H9 (cell line): ENCODE measurements around the gene MT2A. TPM values are rescaled to one million over a fixed set of nuclear protein-coding genes. Genes with fewer than 3 reads are reported as not detected.

Experiments
- DNase-seq: peaks from one replicate; pipeline ENCODE4 v3.0.0-alpha.2; 2017
- H2AFZ ChIP-seq: one replicate; pipeline ENCODE4 v1.6.1; 2013; ENCODE audit warnings: mild to moderate bottlenecking, low read length, control low read depth, moderate library complexity
- H2AK5ac ChIP-seq: 2 replicates; pipeline ENCODE4 v1.6.1; 2013; ENCODE audit warnings: low read length, control low read depth, mixed read lengths; ENCODE audit not compliant: insufficient read length
- H2BK120ac ChIP-seq: one replicate; pipeline ENCODE4 v1.6.1; 2013; ENCODE audit warnings: low read depth, mild to moderate bottlenecking, low read length, control low read depth, inconsistent platforms; ENCODE audit not compliant: poor library complexity, severe bottlenecking
- H2BK12ac ChIP-seq: 2 replicates; pipeline ENCODE4 v1.6.1; 2013; ENCODE audit warnings: low read length, control low read depth, mixed read lengths, low read depth; ENCODE audit not compliant: insufficient read length
- H2BK15ac ChIP-seq: 2 replicates; pipeline ENCODE4 v1.6.1; 2013; ENCODE audit warnings: low read depth, low read length, control low read depth
- H2BK20ac ChIP-seq: one replicate; pipeline ENCODE4 v1.6.1; 2013; ENCODE audit warnings: low read depth, mild to moderate bottlenecking, low read length, control low read depth, inconsistent platforms; ENCODE audit not compliant: poor library complexity, severe bottlenecking
- H2BK5ac ChIP-seq: 2 replicates; pipeline ENCODE4 v1.6.1; 2013; ENCODE audit warnings: low read length, control low read depth, mixed read lengths; ENCODE audit not compliant: insufficient read length
- H3K14ac ChIP-seq: 2 replicates; pipeline ENCODE4 v1.6.1; 2013; ENCODE audit warnings: low read length, control low read depth; ENCODE audit not compliant: insufficient read depth
- H3K18ac ChIP-seq: 2 replicates; pipeline ENCODE4 v1.6.1; 2013; ENCODE audit warnings: low read depth, mild to moderate bottlenecking, mixed read lengths, low read length, control low read depth; ENCODE audit not compliant: insufficient read length
- H3K23ac ChIP-seq: 2 replicates; pipeline ENCODE4 v1.6.1; 2013; ENCODE audit warnings: low read length, control low read depth, mixed read lengths, low read depth; ENCODE audit not compliant: insufficient read length
- H3K23me2 ChIP-seq: 2 replicates; pipeline ENCODE4 v1.6.1; 2013; ENCODE audit warnings: low read depth, mild to moderate bottlenecking, mixed read lengths, low read length, control low read depth; ENCODE audit not compliant: insufficient read length, poor library complexity, severe bottlenecking
- H3K27ac ChIP-seq: 2 replicates; pipeline ENCODE4 v1.5.1; 2013; ENCODE audit warnings: low read length, control low read depth, mixed read lengths, low read depth; ENCODE audit not compliant: insufficient read length
- H3K27me3 ChIP-seq: 2 replicates; pipeline ENCODE4 v1.6.1; 2013; ENCODE audit warnings: low read length, control low read depth, inconsistent platforms; ENCODE audit not compliant: insufficient read depth
- H3K4ac ChIP-seq: 2 replicates; pipeline ENCODE4 v1.6.1; 2013; ENCODE audit warnings: low read depth, mild to moderate bottlenecking, control low read depth, inconsistent platforms, low read length, moderate library complexity
- H3K4me1 ChIP-seq: 2 replicates; pipeline ENCODE4 v1.6.1; 2013; ENCODE audit warnings: low read length, control low read depth, inconsistent platforms; ENCODE audit not compliant: insufficient read depth
- H3K4me2 ChIP-seq: 2 replicates; pipeline ENCODE4 v1.6.1; 2013; ENCODE audit warnings: low read length, control low read depth, mixed read lengths; ENCODE audit not compliant: insufficient read length, insufficient read depth
- H3K56ac ChIP-seq: 2 replicates; pipeline ENCODE4 v1.6.1; 2013; ENCODE audit warnings: low read depth, mild to moderate bottlenecking, mixed read lengths, low read length, control low read depth; ENCODE audit not compliant: insufficient read length
- H3K79me1 ChIP-seq: 2 replicates; pipeline ENCODE4 v1.6.1; 2013; ENCODE audit warnings: low read depth, mild to moderate bottlenecking, moderate library complexity, low read length, control low read depth, inconsistent platforms; ENCODE audit not compliant: insufficient read depth, poor library complexity, severe bottlenecking
- H3K79me2 ChIP-seq: 2 replicates; pipeline ENCODE4 v1.6.1; 2013; ENCODE audit warnings: low read length, control low read depth, inconsistent platforms; ENCODE audit not compliant: insufficient read depth
- H3K9ac ChIP-seq: 2 replicates; pipeline ENCODE4 v1.6.1; 2013; ENCODE audit warnings: low read length, control low read depth, mixed read lengths; ENCODE audit not compliant: insufficient read length; ENCODE audit errors: extremely low read depth
- H3K9me3 ChIP-seq: one replicate; pipeline ENCODE4 v1.6.1; 2013; ENCODE audit warnings: low read depth, low read length, inconsistent platforms; ENCODE audit not compliant: control insufficient read depth
- H3T11ph ChIP-seq: one replicate; pipeline ENCODE4 v1.6.1; 2013; ENCODE audit warnings: mild to moderate bottlenecking, low read length, control low read depth, inconsistent platforms
- H4K20me1 ChIP-seq: one replicate; pipeline ENCODE4 v1.6.1; 2013; ENCODE audit not compliant: control insufficient read depth, insufficient read length, insufficient read depth
- H4K5ac ChIP-seq: 2 replicates; pipeline ENCODE4 v1.6.1; 2013; ENCODE audit warnings: low read depth, mild to moderate bottlenecking, mixed read lengths, low read length, control low read depth; ENCODE audit not compliant: insufficient read length
- H4K8ac ChIP-seq: replicated peaks from 2 replicates; pipeline ENCODE4 v1.6.1; 2013; ENCODE audit warnings: low read length, control low read depth, mixed read lengths, low read depth; ENCODE audit not compliant: insufficient read length
- H4K91ac ChIP-seq: 2 replicates; pipeline ENCODE4 v1.6.1; 2013; ENCODE audit warnings: low read depth, mild to moderate bottlenecking, moderate library complexity, mixed read lengths, low read length, control low read depth; ENCODE audit not compliant: insufficient read length
- H3K27ac Mint-ChIP-seq, 3 experiments: 2 replicates in 2 of 3; 3 replicates in 1 of 3; pipeline ENCODE4 v1.8.0; 2020 to 2021; ENCODE audit warnings: mixed read lengths in 3 of 3, mild to moderate bottlenecking in 1 of 3, moderate library complexity in 1 of 3
- H3K27me3 Mint-ChIP-seq: 2 replicates; pipeline ENCODE4 v1.8.0; 2021; ENCODE audit warnings: low read depth, mild to moderate bottlenecking, moderate library complexity, mixed read lengths
- H3K36me3 Mint-ChIP-seq, 3 experiments: 2 replicates in 2 of 3; 3 replicates in 1 of 3; pipeline ENCODE4 v1.8.0; 2020 to 2021; ENCODE audit warnings: low read depth in 3 of 3, mixed read lengths in 3 of 3; ENCODE audit not compliant: insufficient read depth in 1 of 3
- H3K4me1 Mint-ChIP-seq, 2 experiments: 2 replicates each; pipeline ENCODE4 v1.8.0; 2020; ENCODE audit warnings: mixed read lengths in 2 of 2
- H3K4me3 Mint-ChIP-seq, 2 experiments: 2 replicates in 1 of 2; 3 replicates in 1 of 2; pipeline ENCODE4 v1.8.0; 2020 to 2021; ENCODE audit warnings: mild to moderate bottlenecking in 2 of 2, mixed read lengths in 2 of 2, moderate library complexity in 1 of 2
- H3K9me3 Mint-ChIP-seq, 2 experiments: 2 replicates in 1 of 2; 3 replicates in 1 of 2; pipeline ENCODE4 v1.8.0; 2020; ENCODE audit warnings: mild to moderate bottlenecking in 2 of 2, mixed read lengths in 2 of 2, moderate library complexity in 1 of 2
- whole genome bisulfite sequencing: extraction: QIAGEN DNeasy Blood & Tissue Kit; methylation state at CpG from one replicate; pipeline ENCODE4 v1.1.7; 2013; ENCODE audit warnings: missing lambda C conversion rate, low lambda C conversion rate, mixed read lengths; ENCODE audit not compliant: insufficient read length; ENCODE audit errors: extremely low coverage; 5-methylcytosine and 5-hydroxymethylcytosine counted together
- total RNA-seq: library from RNA; stranded (reverse); gene quantifications from 2 replicates; pipeline ENCODE4 v1.2.1, GENCODE V29; 2021
- TF ChIP-seq, protein P1 (sequence below): fragments of 200-600 bp; sonication (generic); conservative IDR thresholded peaks from 3 replicates; pipeline ENCODE4 v1.8.0; 2021; ENCODE audit warnings: antibody characterized with exemption, mild to moderate bottlenecking

Gene MT2A
- total RNA-seq, 1 experiment from 2014 or later = 63.1 TPM

DNA sequence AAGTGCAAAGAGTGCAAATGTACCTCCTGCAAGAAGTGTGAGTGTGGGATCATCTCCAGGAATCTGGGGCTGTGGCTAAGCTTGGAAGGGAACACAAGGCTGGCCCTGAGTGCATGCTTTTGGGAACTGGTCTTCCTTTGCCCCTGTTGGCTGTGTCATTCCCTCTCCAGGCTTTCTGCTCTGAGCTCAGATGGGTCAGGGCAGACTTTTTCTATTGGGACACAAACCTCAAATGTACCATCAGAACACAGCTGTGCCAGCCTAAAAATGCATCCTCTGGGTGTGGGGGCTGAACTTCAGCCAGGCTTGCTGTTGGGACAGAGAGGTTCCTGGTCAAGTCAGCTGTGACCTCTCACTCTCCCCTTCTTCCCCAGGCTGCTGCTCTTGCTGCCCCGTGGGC lies 44.2 kb downstream of the MT2A start:
- no peak for DNase-seq
- H4K5ac ChIP-seq = no peak overlapping the region
- H3K27me3 ChIP-seq = peaks cover 3% of the 10 kb centered on the region; the same call in 1 of the 2 replicates
- H2BK5ac ChIP-seq = no peak overlapping the region
- no peak overlapping the region for H2BK20ac ChIP-seq
- H3K9me3 ChIP-seq = no peaks in the 10 kb centered on the region
- WGBS = no CpG with 5 or more reads among the region's 1 CpG
- H3T11ph ChIP-seq = no peak overlapping the region
- no peak overlapping the region for H3K27ac ChIP-seq
- H3K4me2 ChIP-seq = no peak overlapping the region
- H3K4ac ChIP-seq = no peak overlapping the region
- H2BK12ac ChIP-seq = no peak overlapping the region
- no peak overlapping the region for H2AK5ac ChIP-seq
- no peaks in the 10 kb centered on the region for H3K79me2 ChIP-seq
- H2BK15ac ChIP-seq = no peak overlapping the region
- no peak overlapping the region for H3K9ac ChIP-seq
- H3K4me1 ChIP-seq = no peaks in the 10 kb centered on the region
- H3K36me3 Mint-ChIP-seq = no peaks in the 10 kb centered on the region
- H3K14ac ChIP-seq = no peak overlapping the region
- no peak overlapping the region for H3K56ac ChIP-seq
- H3K27ac Mint-ChIP-seq = no peak overlapping the region
- no peaks in the 10 kb centered on the region for H3K9me3 Mint-ChIP-seq
- H3K4me1 Mint-ChIP-seq = peaks cover 6 to 12% of the 10 kb centered on the region in 2 experiments
- peaks cover 75% of the 10 kb centered on the region for H3K27me3 Mint-ChIP-seq
- H4K91ac ChIP-seq = no peak overlapping the region
- H4K20me1 ChIP-seq = no peaks in the 10 kb centered on the region
- H3K79me1 ChIP-seq = no peaks in the 10 kb centered on the region
- TF ChIP-seq, protein P1, sequence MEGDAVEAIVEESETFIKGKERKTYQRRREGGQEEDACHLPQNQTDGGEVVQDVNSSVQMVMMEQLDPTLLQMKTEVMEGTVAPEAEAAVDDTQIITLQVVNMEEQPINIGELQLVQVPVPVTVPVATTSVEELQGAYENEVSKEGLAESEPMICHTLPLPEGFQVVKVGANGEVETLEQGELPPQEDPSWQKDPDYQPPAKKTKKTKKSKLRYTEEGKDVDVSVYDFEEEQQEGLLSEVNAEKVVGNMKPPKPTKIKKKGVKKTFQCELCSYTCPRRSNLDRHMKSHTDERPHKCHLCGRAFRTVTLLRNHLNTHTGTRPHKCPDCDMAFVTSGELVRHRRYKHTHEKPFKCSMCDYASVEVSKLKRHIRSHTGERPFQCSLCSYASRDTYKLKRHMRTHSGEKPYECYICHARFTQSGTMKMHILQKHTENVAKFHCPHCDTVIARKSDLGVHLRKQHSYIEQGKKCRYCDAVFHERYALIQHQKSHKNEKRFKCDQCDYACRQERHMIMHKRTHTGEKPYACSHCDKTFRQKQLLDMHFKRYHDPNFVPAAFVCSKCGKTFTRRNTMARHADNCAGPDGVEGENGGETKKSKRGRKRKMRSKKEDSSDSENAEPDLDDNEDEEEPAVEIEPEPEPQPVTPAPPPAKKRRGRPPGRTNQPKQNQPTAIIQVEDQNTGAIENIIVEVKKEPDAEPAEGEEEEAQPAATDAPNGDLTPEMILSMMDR = no peak
- no peaks in the 10 kb centered on the region for H3K23me2 ChIP-seq
- no peak overlapping the region for H2AFZ ChIP-seq
- H4K8ac ChIP-seq = no peak overlapping the region
- H3K18ac ChIP-seq = no peak overlapping the region
- H3K23ac ChIP-seq = no peak overlapping the region
- H3K4me3 Mint-ChIP-seq = no peak overlapping the region
- no peak overlapping the region for H2BK120ac ChIP-seq
